Stimulated activated CD8-positive, alpha-beta memory T cell treated with anti-CD3 and anti-CD28 coated beads, Interleukin-2, amount 100 ng/mL, for 1 hour (primary cell): ENCODE data around the gene SMIM33.
"Not testable (repeated sequence)": the region's sequence is repeated elsewhere in the genome, so short reads cannot be mapped to it uniquely, and the experiment has no call there.

ENCODE experiments used
- DNase-seq, 2 donors: peaks; one replicate each; pipeline ENCODE4 v3.0.0-alpha.2; 2020; ENCODE audit warnings: low read depth in 2 of 2

The SMIM33 gene

GRCh38 chr5:139482050-139482889 is 11.5 kb downstream of the SMIM33 start, which contains the start of gene STING1:
Gene STING1, minus strand, starts transcription at chr5:139482758. Its CDS starts 1,054 bp downstream, at chr5:139481704.
- peak; percentile 26 to 33 for DNase-seq

- DNase-seq, result not testable (repeated sequence)
These were observed 12.0 kb downstream of the SMIM33 start for GRCh38 chr5:139482890-139483208.

GRCh38 chr5:139486201-139486600 is 15.4 kb downstream of the SMIM33 start:
- no peak for DNase-seq

GRCh38 chr5:139488260-139488659 is 17.5 kb downstream of the SMIM33 start:
- no peak for DNase-seq

- DNase-seq, result no peak
These were observed 21.9 kb downstream of the SMIM33 start for GRCh38 chr5:139492700-139493192.

- DNase-seq, result no peak
These were observed 23.5 kb downstream of the SMIM33 start for GRCh38 chr5:139494256-139494655.

GRCh38 chr5:139494832-139495231 is 24.0 kb downstream of the SMIM33 start:
- no peak for DNase-seq

- no peak for DNase-seq
These were observed 25.0 kb downstream of the SMIM33 start for GRCh38 chr5:139495638-139496435.

GRCh38 chr5:139501381-139501780 is 30.6 kb downstream of the SMIM33 start:
- no peak for DNase-seq

- not testable (repeated sequence) for DNase-seq
These were observed 32.4 kb downstream of the SMIM33 start for GRCh38 chr5:139503036-139503817.

GRCh38 chr5:139503879-139504278 is 33.1 kb downstream of the SMIM33 start:
- not testable (repeated sequence) for DNase-seq

- not testable (repeated sequence) for DNase-seq
These were observed 33.9 kb downstream of the SMIM33 start for GRCh38 chr5:139504722-139505121.

- DNase-seq, result no peak
These were observed 42.1 kb downstream of the SMIM33 start for GRCh38 chr5:139512786-139513390.

GRCh38 chr5:139513434-139513833 is 42.6 kb downstream of the SMIM33 start:
- DNase-seq, result peak; percentile 59 to 69

- DNase-seq, result no peak
These were observed 43.2 kb downstream of the SMIM33 start for GRCh38 chr5:139513852-139514485.

GRCh38 chr5:139514486-139514856 is 43.7 kb downstream of the SMIM33 start:
- no peak for DNase-seq

GRCh38 chr5:139517683-139518564 is 47.1 kb downstream of the SMIM33 start:
- peak; percentile 83 for DNase-seq
